A549 (cell line): Measurements from ENCODE around the gene UST. TPM values are rescaled to one million over a fixed set of nuclear protein-coding genes. Genes with fewer than 3 reads are reported as not detected.

Source experiments
- ATAC-seq, 2 experiments: fragments of 200-7000 bp in 1 of 2; fragments of >200 bp in 1 of 2; cut with Nextera tagmentation in 1 of 2; cut with Tn5 transposase in 1 of 2; 3 replicates each; pipeline versions ENCODE4 v1.8.0 to v1.9.1; 2018 to 2020; ENCODE audit warnings: mild to moderate bottlenecking in 1 of 2, moderate library complexity in 1 of 2
- CTCF ChIA-PET: fragments of 300-600 bp; sonication (Branson Sonifier 250); formaldehyde crosslinking; extraction: SDS; loops from one replicate; lab custom pipeline; 2021; ENCODE audit warnings: antibody characterized with exemption, inconsistent platforms; lab: Yijun Ruan, JAX
- POLR2A ChIA-PET: fragments of 350-600 bp; formaldehyde crosslinking; extraction: SDS; loops from one replicate; lab custom pipeline; 2021; ENCODE audit warnings: antibody characterized with exemption, inconsistent platforms; lab: Yijun Ruan, JAX
- DNase-seq, 2 experiments: peaks; one replicate each; pipeline versions ENCODE4 v3.0.0 to v3.0.0-alpha.2; 2011 to 2016; ENCODE audit warnings: low read depth in 1 of 2, low spot score in 1 of 2
- FAIRE-seq: peaks from 2 replicates; lab custom pipeline; 2011; peaks lifted over from hg19 to GRCh38; lab: Jason Lieb, UNC
- H3K27ac ChIP-seq, 2 experiments: fragments of >200 bp; sonication (Bioruptor Twin); formaldehyde crosslinking; 3 replicates each; pipeline ENCODE4 v1.5.1; 2016 to 2017
- H3K4me1 ChIP-seq: fragments of >200 bp; sonication (Bioruptor Twin); formaldehyde crosslinking; 3 replicates; pipeline ENCODE4 v1.6.1; 2016
- H3K4me2 ChIP-seq: fragments of >200 bp; sonication (Bioruptor Twin); formaldehyde crosslinking; 3 replicates; pipeline ENCODE4 v1.6.1; 2016
- H3K4me3 ChIP-seq: fragments of >200 bp; sonication (Bioruptor Twin); formaldehyde crosslinking; 3 replicates; pipeline ENCODE4 v1.5.1; 2016
- H3K9me3 ChIP-seq: fragments of >200 bp; sonication (Bioruptor Twin); formaldehyde crosslinking; 3 replicates; pipeline ENCODE4 v1.6.1; 2016
- BCL3 ChIP-seq: fragments of >200 bp; sonication (Bioruptor Twin); formaldehyde crosslinking; IDR thresholded peaks from 3 replicates; pipeline ENCODE4 v1.6.1; 2016
- CBX2 ChIP-seq: fragments of 200-600 bp; sonication (generic); IDR thresholded peaks from 2 replicates; pipeline ENCODE4 v1.6.1; 2016; ENCODE audit warnings: low read depth, mild to moderate bottlenecking, borderline replicate concordance
- CEBPB ChIP-seq, 2 experiments: fragments of >200 bp in 1 of 2; sonication (Bioruptor Twin) in 1 of 2; formaldehyde crosslinking in 1 of 2; IDR thresholded peaks; 2 replicates each; pipeline ENCODE4 v1.6.1; 2012 to 2016
- CHD4 ChIP-seq: fragments of 200-600 bp; sonication (generic); IDR thresholded peaks from 2 replicates; pipeline ENCODE4 v1.6.1; 2016; ENCODE audit warnings: antibody characterized with exemption, mild to moderate bottlenecking, borderline replicate concordance
- EHMT2 ChIP-seq: fragments of 200-600 bp; sonication (generic); IDR thresholded peaks from 2 replicates; pipeline ENCODE4 v1.6.1; 2016; ENCODE audit warnings: antibody characterized with exemption, low read depth, mild to moderate bottlenecking, moderate library complexity
- ESRRA ChIP-seq: fragments of 150-350 bp; IDR thresholded peaks from 2 replicates; pipeline ENCODE4 v1.6.1; 2014; ENCODE audit warnings: mild to moderate bottlenecking, low read length, borderline replicate concordance
- FOXS1 ChIP-seq: fragments of 250-450 bp; sonication (Bioruptor Pico); IDR thresholded peaks from 2 replicates; pipeline ENCODE4 v1.5.0; 2020; ENCODE audit warnings: mild to moderate bottlenecking, moderate library complexity
- HDAC2 ChIP-seq: fragments of 200-600 bp; sonication (generic); IDR thresholded peaks from 2 replicates; pipeline ENCODE4 v1.6.1; 2016
- HES2 ChIP-seq: fragments of >200 bp; sonication (Bioruptor Twin); formaldehyde crosslinking; IDR thresholded peaks from 2 replicates; pipeline ENCODE4 v1.6.1; 2016
- HEYL ChIP-seq: fragments of 250-450 bp; sonication (Bioruptor Pico); IDR thresholded peaks from 2 replicates; pipeline ENCODE4 v1.8.0; 2021; ENCODE audit warnings: mild to moderate bottlenecking, moderate library complexity
- HOXB5 ChIP-seq: fragments of 250-450 bp; sonication (Bioruptor Pico); IDR thresholded peaks from 2 replicates; pipeline ENCODE4 v1.5.0; 2020; ENCODE audit warnings: mild to moderate bottlenecking, moderate library complexity
- JUNB ChIP-seq: fragments of >200 bp; sonication (Bioruptor Twin); formaldehyde crosslinking; IDR thresholded peaks from 2 replicates; pipeline ENCODE4 v1.6.1; 2016
- NFE2L2 ChIP-seq: fragments of 150-350 bp; conservative IDR thresholded peaks from 2 replicates; pipeline ENCODE4 v1.6.1; 2014; ENCODE audit warnings: low read length
- POLR2AphosphoS2 ChIP-seq: conservative IDR thresholded peaks from 2 replicates; pipeline ENCODE4 v1.6.1; 2012; ENCODE audit warnings: low read length, improper control_type of control experiment, inconsistent platforms
- REST ChIP-seq: fragments of 200-600 bp; sonication (generic); IDR thresholded peaks from 2 replicates; pipeline ENCODE4 v1.6.1; 2016; ENCODE audit warnings: antibody characterized with exemption, mild to moderate bottlenecking, moderate library complexity
- RNF2 ChIP-seq: fragments of 200-600 bp; sonication (generic); IDR thresholded peaks from 2 replicates; pipeline ENCODE4 v1.6.1; 2016; ENCODE audit warnings: low read depth, mild to moderate bottlenecking, antibody characterized with exemption, moderate library complexity, borderline replicate concordance
- SREBF2 ChIP-seq: fragments of 450-650 bp; IDR thresholded peaks from 2 replicates; pipeline ENCODE4 v1.6.1; 2014; ENCODE audit warnings: mild to moderate bottlenecking, moderate library complexity
- TP53 ChIP-seq: fragments of 250-450 bp; sonication (Bioruptor Pico); IDR thresholded peaks from 2 replicates; pipeline ENCODE4 v1.5.0; 2021; ENCODE audit warnings: mild to moderate bottlenecking, moderate library complexity
- USF2 ChIP-seq: fragments of 450-650 bp; IDR thresholded peaks from 2 replicates; pipeline ENCODE4 v1.6.1; 2014; ENCODE audit warnings: antibody characterized with exemption
- ZFP36 ChIP-seq: fragments of 450-650 bp; IDR thresholded peaks from 2 replicates; pipeline ENCODE4 v1.6.1; 2014; ENCODE audit warnings: borderline replicate concordance; ENCODE audit not compliant: partially characterized antibody
- ZNF302 ChIP-seq: fragments of 250-450 bp; sonication (Bioruptor Pico); IDR thresholded peaks from 2 replicates; pipeline ENCODE4 v1.9.0; 2021; ENCODE audit warnings: inconsistent platforms, mild to moderate bottlenecking, moderate library complexity
- ZSCAN20 ChIP-seq: fragments of 250-450 bp; sonication (Bioruptor Pico); IDR thresholded peaks from 2 replicates; pipeline ENCODE4 v1.8.0; 2022; ENCODE audit warnings: mild to moderate bottlenecking, moderate library complexity
- WGBS: methylation state at CpG from one replicate; pipeline ENCODE4 v1.1.6; 2017; ENCODE audit errors: missing lambda C conversion rate; 5-methylcytosine and 5-hydroxymethylcytosine counted together
- polyA plus RNA-seq, 4 experiments: library from polyadenylated mRNA; depleted of rRNA in 3 of 4; stranded (reverse); fragments of >200 nt; fragmentation: RNase III in 1 of 4; extraction: RNeasy Plus Mini Kit Qiagen cat#74134 plus additional on column Dnase treatment in 1 of 4; gene quantifications; 2 replicates in 3 of 4; 3 replicates in 1 of 4; pipeline ENCODE4 v1.2.3, GENCODE V29; 2011 to 2017

UST gene
- polyA plus RNA-seq, 2 of the 4 experiments (the other 2 are of a cell fraction), result 0.54 to 1.7 TPM

DNA sequence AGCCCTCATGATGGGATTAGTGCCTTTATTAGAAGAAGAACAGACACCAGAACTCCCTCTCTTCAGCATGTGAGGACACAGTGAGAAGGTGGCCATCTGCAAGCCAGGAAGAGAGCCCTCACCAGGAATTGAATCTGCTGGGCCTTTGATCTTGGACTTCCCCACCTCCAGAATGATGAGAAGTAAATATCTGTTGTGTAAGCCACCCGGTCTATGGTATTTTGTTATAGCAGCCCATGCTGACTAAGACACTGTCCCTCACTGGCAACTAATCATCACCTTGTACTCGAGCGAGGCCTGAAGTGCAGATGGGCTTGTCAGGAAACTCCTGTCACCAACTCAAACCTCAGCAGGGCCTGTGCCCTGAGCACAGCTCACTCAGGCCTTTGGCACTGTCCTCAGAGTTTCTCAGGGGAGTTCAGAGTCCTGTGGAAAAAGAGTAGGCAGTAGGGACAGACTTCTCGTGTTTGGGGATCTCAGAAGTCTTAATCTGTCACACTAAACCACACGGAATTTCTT lies 62.0 kb downstream of the UST start:
- DNase-seq (no peak), FAIRE-seq (no peak)
- no peak overlapping the region for H3K4me2 ChIP-seq
- ChIA-PET CTCF (no interaction called here), POLR2A (no interaction called here)
- H3K27ac ChIP-seq, result no peak overlapping the region
- 23% methylated on average over 2 of the region's 5 CpGs for WGBS
- TF ChIP-seq NFE2L2 (no peak), BCL3 (no peak), ESRRA (no peak), ZNF302 (CRISPR knock-in tag) (no peak), HOXB5 (no peak), CHD4 (no peak), FOXS1 (CRISPR knock-in tag) (no peak), HEYL (CRISPR knock-in tag) (no peak), USF2 (no peak), TP53 (CRISPR knock-in tag) (no peak)
- TF ChIP-seq, all 56 proteins: peak for 0
- Histone ChIP-seq H3K9me3 (no peaks in the 10 kb centered on the region), H3K4me3 (no peak overlapping the region), H3K4me1 (no peaks in the 10 kb centered on the region)
- ATAC-seq, result no peak

- TF ChIP-seq HDAC2 (no peak), ZFP36 (no peak), CBX2 (no peak), REST (no peak), ZSCAN20 (CRISPR knock-in tag) (no peak), EHMT2 (no peak), RNF2 (no peak), JUNB (no peak), SREBF2 (no peak), HES2 (no peak), POLR2AphosphoS2 (no peak), CEBPB (IDR thresholded peaks at IDR 0.05) (no peak)
- 60% methylated on average over 5 of the region's 5 CpGs for WGBS
- H3K27ac ChIP-seq, result no peak overlapping the region
- FAIRE-seq (no peak), ATAC-seq (no peak), DNase-seq (no peak)
- ChIA-PET CTCF (no interaction called here), POLR2A (no interaction called here)
- no peaks in the 10 kb centered on the region for H3K4me1 ChIP-seq
- H3K4me2 ChIP-seq, result no peak overlapping the region
- no peak overlapping the region for H3K4me3 ChIP-seq
- no peaks in the 10 kb centered on the region for H3K9me3 ChIP-seq
Observed at GRCh38 chr6:148811459-148811858, 64.6 kb downstream of the UST start.
